Measurements from ENCODE around the gene EXOC6B.

Gene EXOC6B

GRCh38 chr2:72144274-72144631, 681.6 kb downstream of the EXOC6B start:
- DNase-seq (ENCODE audit: low read depth), result no peak

- DNase-seq (ENCODE audit: low read depth), result no peak
Observed at GRCh38 chr2:72143441-72144273, 682.2 kb downstream of the EXOC6B start.

- no peak for DNase-seq (ENCODE audit: low read depth)
Observed at GRCh38 chr2:72142570-72143440, 683.0 kb downstream of the EXOC6B start.

- DNase-seq (ENCODE audit: low read depth), result no peak
Observed at GRCh38 chr2:72141881-72142451, 683.9 kb downstream of the EXOC6B start.

- no peak for DNase-seq (ENCODE audit: low read depth)
Observed at GRCh38 chr2:72141032-72141645, 684.7 kb downstream of the EXOC6B start.

- DNase-seq (ENCODE audit: low read depth), result no peak
Observed at GRCh38 chr2:72140621-72140960, 685.2 kb downstream of the EXOC6B start.

- DNase-seq (ENCODE audit: low read depth), result no peak
Observed at GRCh38 chr2:72139874-72140620, 685.8 kb downstream of the EXOC6B start.

- no peak for DNase-seq (ENCODE audit: low read depth)
Observed at GRCh38 chr2:72139471-72139873, 686.4 kb downstream of the EXOC6B start.

- no peak for DNase-seq (ENCODE audit: low read depth)
Observed at GRCh38 chr2:72138921-72139381, 686.9 kb downstream of the EXOC6B start.

GRCh38 chr2:72138011-72138881, 687.6 kb downstream of the EXOC6B start:
- no peak for DNase-seq (ENCODE audit: low read depth)

- DNase-seq (ENCODE audit: low read depth), result peak; percentile 50
Observed at GRCh38 chr2:72137498-72138010, 688.3 kb downstream of the EXOC6B start.

- DNase-seq (ENCODE audit: low read depth), result no peak
Observed at GRCh38 chr2:72136933-72137497, 688.8 kb downstream of the EXOC6B start.

- DNase-seq (ENCODE audit: low read depth), result no peak
Observed at GRCh38 chr2:72136331-72136730, 689.5 kb downstream of the EXOC6B start.

- DNase-seq (ENCODE audit: low read depth), result no peak
Observed at GRCh38 chr2:72135921-72136320, 689.9 kb downstream of the EXOC6B start.

GRCh38 chr2:72134997-72135800, 690.6 kb downstream of the EXOC6B start:
- DNase-seq (ENCODE audit: low read depth), result no peak

GRCh38 chr2:72134408-72134996, 691.3 kb downstream of the EXOC6B start:
- no peak for DNase-seq (ENCODE audit: low read depth)

GRCh38 chr2:72133721-72134407, 692.0 kb downstream of the EXOC6B start:
- no peak for DNase-seq (ENCODE audit: low read depth)
